HepG2 (cell line): ENCODE measurements around the gene PLEKHB1. TPM values are rescaled to one million over a fixed set of nuclear protein-coding genes. Genes with fewer than 3 reads are reported as not detected.

ENCODE experiments used
- CEBPG ChIP-seq: IDR thresholded peaks from 2 replicates; pipeline ENCODE4 v1.6.1; 2016
- GZF1 ChIP-seq: sonication (generic); formaldehyde crosslinking; IDR thresholded peaks from 2 replicates; pipeline ENCODE4 v1.5.1; 2020; ENCODE audit warnings: mild to moderate bottlenecking, missing genetic modification reagents
- REPIN1 ChIP-seq: sonication (generic); formaldehyde crosslinking; IDR thresholded peaks from 2 replicates; pipeline ENCODE4 v1.8.0; 2022; ENCODE audit warnings: missing genetic modification reagents, low read depth, mild to moderate bottlenecking, borderline replicate concordance
- RFX3 ChIP-seq: IDR thresholded peaks from 2 replicates; pipeline ENCODE4 v1.6.1; 2016; ENCODE audit warnings: missing biosample characterization, missing genetic modification reagents
- RXRA ChIP-seq: sonication (generic); formaldehyde crosslinking; IDR thresholded peaks from 2 replicates; pipeline ENCODE4 v1.5.1; 2020; ENCODE audit warnings: missing genetic modification reagents
- RXRB ChIP-seq: IDR thresholded peaks from 2 replicates; pipeline ENCODE4 v1.6.1; 2016; ENCODE audit warnings: borderline replicate concordance, missing genetic modification reagents, missing compliant biosample characterization
- SOX13 ChIP-seq, 3 experiments: fragments of 450-650 bp in 1 of 3; sonication (generic) in 1 of 3; formaldehyde crosslinking in 1 of 3; IDR thresholded peaks in 2 of 3; conservative IDR thresholded peaks in 1 of 3; 2 replicates each; pipeline versions ENCODE4 v1.5.0 to v1.6.1; 2016 to 2020; ENCODE audit warnings: antibody characterized with exemption in 1 of 3, mild to moderate bottlenecking in 1 of 3, missing compliant biosample characterization in 1 of 3, missing genetic modification reagents in 1 of 3, moderate library complexity in 1 of 3
- ZNF10 ChIP-seq: sonication (generic); formaldehyde crosslinking; IDR thresholded peaks from 2 replicates; pipeline ENCODE4 v1.4.0; 2020; ENCODE audit warnings: mild to moderate bottlenecking, low read depth, missing genetic modification reagents, borderline replicate concordance
- ZNF350 ChIP-seq: sonication (generic); formaldehyde crosslinking; IDR thresholded peaks from 2 replicates; pipeline ENCODE4 v1.4.0; 2020; ENCODE audit warnings: mild to moderate bottlenecking, low read depth, missing genetic modification reagents, borderline replicate concordance
- ZNF367 ChIP-seq: sonication (generic); formaldehyde crosslinking; IDR thresholded peaks from 2 replicates; pipeline ENCODE4 v1.4.0; 2020; ENCODE audit warnings: missing genetic modification reagents, borderline replicate concordance
- ZNF512 ChIP-seq: sonication (generic); formaldehyde crosslinking; IDR thresholded peaks from 2 replicates; pipeline ENCODE4 v1.4.0; 2020; ENCODE audit warnings: mild to moderate bottlenecking, missing genetic modification reagents
- ZNF709 ChIP-seq: sonication (generic); formaldehyde crosslinking; IDR thresholded peaks from 2 replicates; pipeline ENCODE4 v1.5.0; 2020; ENCODE audit warnings: mild to moderate bottlenecking, missing genetic modification reagents
- ZNF761 ChIP-seq: sonication (generic); formaldehyde crosslinking; conservative IDR thresholded peaks from 2 replicates; pipeline ENCODE4 v1.4.0; 2020; ENCODE audit warnings: mild to moderate bottlenecking, missing genetic modification reagents
- polyA plus RNA-seq, 8 experiments: library from polyadenylated mRNA; depleted of rRNA in 3 of 8; stranded (reverse) in 7 of 8; unstranded in 1 of 8; fragments of >200 nt; fragmentation: Illumina TruSeq in 4 of 8; extraction: Trizol in 4 of 8; gene quantifications; 2 replicates each; pipeline versions ENCODE4 v1.2.1 to v1.2.3, GENCODE V29; 2011 to 2016; ENCODE audit warnings: low read depth in 4 of 8, missing spikeins in 1 of 8, mixed read lengths in 1 of 8; ENCODE audit not compliant: insufficient read depth in 1 of 8
- total RNA-seq, 5 experiments: library from RNA; depleted of rRNA; stranded (reverse); fragments of >200 nt; fragmentation: Illumina TruSeq; extraction: Trizol; gene quantifications; 2 replicates each; pipeline ENCODE4 v1.2.3, GENCODE V29; 2016; ENCODE audit warnings: low read depth in 1 of 5
- TF ChIP-seq, protein P1 (sequence below): sonication (generic); formaldehyde crosslinking; IDR thresholded peaks from 2 replicates; pipeline ENCODE4 v1.5.1; 2020; ENCODE audit warnings: mild to moderate bottlenecking, missing genetic modification reagents, moderate library complexity
- TF ChIP-seq, protein P2 (sequence below): sonication (generic); formaldehyde crosslinking; IDR thresholded peaks from 2 replicates; pipeline ENCODE4; 2020; ENCODE audit warnings: missing genetic modification reagents, mild to moderate bottlenecking, borderline replicate concordance
- TF ChIP-seq, protein P3 (sequence below): sonication (generic); formaldehyde crosslinking; IDR thresholded peaks from 2 replicates; pipeline ENCODE4 v1.4.0; 2020; ENCODE audit warnings: mild to moderate bottlenecking, missing genetic modification reagents
- TF ChIP-seq, protein P4 (sequence below): sonication (generic); formaldehyde crosslinking; IDR thresholded peaks from 2 replicates; pipeline ENCODE4 v1.5.0; 2020; ENCODE audit warnings: missing genetic modification reagents, mild to moderate bottlenecking, borderline replicate concordance

The PLEKHB1 gene
- total and polyA plus RNA-seq, 2 of the 13 experiments (the other 11 are each of a cell fraction or from before 2014, with no cell fraction given): 68.0 to 99.3 TPM

DNA sequence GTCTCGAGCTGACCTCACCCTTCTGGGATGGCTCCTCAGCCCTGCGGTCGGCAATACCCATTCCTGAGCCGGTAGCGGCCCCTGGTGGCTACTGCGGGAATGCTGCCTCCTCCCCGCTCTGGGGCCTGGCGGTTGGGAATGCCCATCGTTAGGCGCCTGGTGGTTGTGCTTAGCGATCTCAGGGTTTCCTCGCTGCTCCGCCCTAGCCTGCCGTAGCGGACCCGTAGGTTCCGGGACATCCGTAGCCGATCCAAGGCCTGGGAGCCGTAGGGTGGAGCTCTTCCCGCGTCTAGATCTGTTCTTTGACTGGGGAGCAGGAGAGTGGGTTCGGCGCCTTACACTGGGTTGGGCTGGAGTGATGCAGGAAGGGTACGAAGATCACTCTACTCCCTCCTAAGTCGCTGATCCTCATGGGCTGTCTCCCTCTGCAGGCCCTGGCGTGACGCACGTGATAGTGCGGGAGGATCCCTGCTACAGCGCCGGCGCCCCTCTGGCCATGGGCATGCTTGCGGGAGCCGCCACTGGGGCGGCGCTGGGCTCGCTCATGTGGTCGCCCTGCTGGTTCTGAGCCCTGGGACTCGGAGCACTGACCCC lies 14.8 kb downstream of the PLEKHB1 start (continued):
- TF ChIP-seq, protein P1, sequence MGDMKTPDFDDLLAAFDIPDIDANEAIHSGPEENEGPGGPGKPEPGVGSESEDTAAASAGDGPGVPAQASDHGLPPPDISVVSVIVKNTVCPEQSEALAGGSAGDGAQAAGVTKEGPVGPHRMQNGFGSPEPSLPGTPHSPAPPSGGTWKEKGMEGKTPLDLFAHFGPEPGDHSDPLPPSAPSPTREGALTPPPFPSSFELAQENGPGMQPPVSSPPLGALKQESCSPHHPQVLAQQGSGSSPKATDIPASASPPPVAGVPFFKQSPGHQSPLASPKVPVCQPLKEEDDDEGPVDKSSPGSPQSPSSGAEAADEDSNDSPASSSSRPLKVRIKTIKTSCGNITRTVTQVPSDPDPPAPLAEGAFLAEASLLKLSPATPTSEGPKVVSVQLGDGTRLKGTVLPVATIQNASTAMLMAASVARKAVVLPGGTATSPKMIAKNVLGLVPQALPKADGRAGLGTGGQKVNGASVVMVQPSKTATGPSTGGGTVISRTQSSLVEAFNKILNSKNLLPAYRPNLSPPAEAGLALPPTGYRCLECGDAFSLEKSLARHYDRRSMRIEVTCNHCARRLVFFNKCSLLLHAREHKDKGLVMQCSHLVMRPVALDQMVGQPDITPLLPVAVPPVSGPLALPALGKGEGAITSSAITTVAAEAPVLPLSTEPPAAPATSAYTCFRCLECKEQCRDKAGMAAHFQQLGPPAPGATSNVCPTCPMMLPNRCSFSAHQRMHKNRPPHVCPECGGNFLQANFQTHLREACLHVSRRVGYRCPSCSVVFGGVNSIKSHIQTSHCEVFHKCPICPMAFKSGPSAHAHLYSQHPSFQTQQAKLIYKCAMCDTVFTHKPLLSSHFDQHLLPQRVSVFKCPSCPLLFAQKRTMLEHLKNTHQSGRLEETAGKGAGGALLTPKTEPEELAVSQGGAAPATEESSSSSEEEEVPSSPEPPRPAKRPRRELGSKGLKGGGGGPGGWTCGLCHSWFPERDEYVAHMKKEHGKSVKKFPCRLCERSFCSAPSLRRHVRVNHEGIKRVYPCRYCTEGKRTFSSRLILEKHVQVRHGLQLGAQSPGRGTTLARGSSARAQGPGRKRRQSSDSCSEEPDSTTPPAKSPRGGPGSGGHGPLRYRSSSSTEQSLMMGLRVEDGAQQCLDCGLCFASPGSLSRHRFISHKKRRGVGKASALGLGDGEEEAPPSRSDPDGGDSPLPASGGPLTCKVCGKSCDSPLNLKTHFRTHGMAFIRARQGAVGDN: peak; percentile 68
- TF ChIP-seq ZNF367 (CRISPR knock-in tag) (no peak), ZNF709 (no peak), ZNF512 (CRISPR knock-in tag) (no peak), RXRB (CRISPR knock-in tag) (peak; percentile 27; the same call in 1 of the 2 replicates), SOX13 (IDR thresholded peaks at IDR 0.05) (no peak), SOX13 (CRISPR knock-in tag; conservative IDR thresholded peaks at IDR 0.05 in 1 of 2, IDR thresholded peaks at IDR 0.05 in 1 of 2) (0 out of 4 replicates have a peak, but pooled peaks of 1 of the 2 experiments have one; percentile 12), CEBPG (CRISPR knock-in tag) (0 out of 2 replicates have a peak, but pooled peaks have one; percentile 17), ZNF761 (CRISPR knock-in tag) (no peak), GZF1 (CRISPR knock-in tag) (no peak), ZNF10 (no peak), REPIN1 (CRISPR knock-in tag) (0 out of 2 replicates have a peak, but pooled peaks have one; percentile 51), ZNF350 (CRISPR knock-in tag) (no peak), RFX3 (CRISPR knock-in tag) (no peak), RXRA (CRISPR knock-in tag) (peak; percentile 35; the same call in 1 of the 2 replicates)
- TF ChIP-seq, protein P2, sequence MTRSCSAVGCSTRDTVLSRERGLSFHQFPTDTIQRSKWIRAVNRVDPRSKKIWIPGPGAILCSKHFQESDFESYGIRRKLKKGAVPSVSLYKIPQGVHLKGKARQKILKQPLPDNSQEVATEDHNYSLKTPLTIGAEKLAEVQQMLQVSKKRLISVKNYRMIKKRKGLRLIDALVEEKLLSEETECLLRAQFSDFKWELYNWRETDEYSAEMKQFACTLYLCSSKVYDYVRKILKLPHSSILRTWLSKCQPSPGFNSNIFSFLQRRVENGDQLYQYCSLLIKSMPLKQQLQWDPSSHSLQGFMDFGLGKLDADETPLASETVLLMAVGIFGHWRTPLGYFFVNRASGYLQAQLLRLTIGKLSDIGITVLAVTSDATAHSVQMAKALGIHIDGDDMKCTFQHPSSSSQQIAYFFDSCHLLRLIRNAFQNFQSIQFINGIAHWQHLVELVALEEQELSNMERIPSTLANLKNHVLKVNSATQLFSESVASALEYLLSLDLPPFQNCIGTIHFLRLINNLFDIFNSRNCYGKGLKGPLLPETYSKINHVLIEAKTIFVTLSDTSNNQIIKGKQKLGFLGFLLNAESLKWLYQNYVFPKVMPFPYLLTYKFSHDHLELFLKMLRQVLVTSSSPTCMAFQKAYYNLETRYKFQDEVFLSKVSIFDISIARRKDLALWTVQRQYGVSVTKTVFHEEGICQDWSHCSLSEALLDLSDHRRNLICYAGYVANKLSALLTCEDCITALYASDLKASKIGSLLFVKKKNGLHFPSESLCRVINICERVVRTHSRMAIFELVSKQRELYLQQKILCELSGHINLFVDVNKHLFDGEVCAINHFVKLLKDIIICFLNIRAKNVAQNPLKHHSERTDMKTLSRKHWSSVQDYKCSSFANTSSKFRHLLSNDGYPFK (CRISPR knock-in tag): 0 out of 2 replicates have a peak, but pooled peaks have one; percentile 23
- TF ChIP-seq, protein P3, sequence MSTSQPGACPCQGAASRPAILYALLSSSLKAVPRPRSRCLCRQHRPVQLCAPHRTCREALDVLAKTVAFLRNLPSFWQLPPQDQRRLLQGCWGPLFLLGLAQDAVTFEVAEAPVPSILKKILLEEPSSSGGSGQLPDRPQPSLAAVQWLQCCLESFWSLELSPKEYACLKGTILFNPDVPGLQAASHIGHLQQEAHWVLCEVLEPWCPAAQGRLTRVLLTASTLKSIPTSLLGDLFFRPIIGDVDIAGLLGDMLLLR (CRISPR knock-in tag): 0 out of 2 replicates have a peak, but pooled peaks have one; percentile 71
- TF ChIP-seq, protein P4, sequence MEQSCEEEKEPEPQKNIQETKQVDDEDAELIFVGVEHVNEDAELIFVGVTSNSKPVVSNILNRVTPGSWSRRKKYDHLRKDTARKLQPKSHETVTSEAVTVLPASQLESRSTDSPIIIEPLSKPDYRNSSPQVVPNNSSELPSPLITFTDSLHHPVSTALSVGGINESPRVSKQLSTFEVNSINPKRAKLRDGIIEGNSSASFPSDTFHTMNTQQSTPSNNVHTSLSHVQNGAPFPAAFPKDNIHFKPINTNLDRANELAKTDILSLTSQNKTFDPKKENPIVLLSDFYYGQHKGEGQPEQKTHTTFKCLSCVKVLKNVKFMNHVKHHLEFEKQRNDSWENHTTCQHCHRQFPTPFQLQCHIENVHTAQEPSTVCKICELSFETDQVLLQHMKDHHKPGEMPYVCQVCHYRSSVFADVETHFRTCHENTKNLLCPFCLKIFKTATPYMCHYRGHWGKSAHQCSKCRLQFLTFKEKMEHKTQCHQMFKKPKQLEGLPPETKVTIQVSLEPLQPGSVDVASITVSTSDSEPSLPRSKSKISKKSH (CRISPR knock-in tag): peak; percentile 82
